HepG2 (cell line): Measurements from ENCODE around the gene ANKRD11. TPM values are rescaled to one million over a fixed set of nuclear protein-coding genes. Genes with fewer than 3 reads are reported as not detected.

Experiments used
- FOXA3 ChIP-seq: IDR thresholded peaks from 2 replicates; pipeline ENCODE4 v1.6.1; 2016; ENCODE audit warnings: missing genetic modification reagents, missing compliant biosample characterization
- HCFC1 ChIP-seq: fragments of 150-350 bp; IDR thresholded peaks from 2 replicates; pipeline ENCODE4 v1.6.1; 2014; ENCODE audit warnings: low read depth, low read length
- HOXA9 ChIP-seq: sonication (generic); formaldehyde crosslinking; IDR thresholded peaks from 2 replicates; pipeline ENCODE4 v1.8.1; 2022; ENCODE audit warnings: missing genetic modification reagents, mild to moderate bottlenecking, moderate library complexity, borderline replicate concordance
- KAT8 ChIP-seq: IDR thresholded peaks from 2 replicates; pipeline ENCODE4 v1.6.1; 2016; ENCODE audit warnings: missing genetic modification reagents, missing compliant biosample characterization
- MAF1 ChIP-seq: sonication (generic); formaldehyde crosslinking; IDR thresholded peaks from 2 replicates; pipeline ENCODE4 v1.5.0; 2020; ENCODE audit warnings: missing genetic modification reagents, borderline replicate concordance
- NFE2L2 ChIP-seq: fragments of 150-350 bp; IDR thresholded peaks from 2 replicates; pipeline ENCODE4 v1.6.1; 2014; ENCODE audit warnings: low read length
- PHF5A ChIP-seq: IDR thresholded peaks from one replicate; pipeline ENCODE4 v1.6.1; 2018; ENCODE audit warnings: low read depth, missing genetic modification reagents; ENCODE audit not compliant: unreplicated experiment
- POLR2AphosphoS2 ChIP-seq: IDR thresholded peaks from 2 replicates; pipeline ENCODE4 v1.6.1; 2011; ENCODE audit warnings: low read depth, low read length, improper control_type of control experiment
- RCOR2 ChIP-seq: IDR thresholded peaks from 2 replicates; pipeline ENCODE4 v1.6.1; 2016; ENCODE audit warnings: missing biosample characterization, missing genetic modification reagents
- SOX6 ChIP-seq, 2 experiments: fragments of 450-650 bp in 1 of 2; sonication (generic) in 1 of 2; formaldehyde crosslinking in 1 of 2; IDR thresholded peaks; 2 replicates each; pipeline versions ENCODE4 v1.4.0 to v1.6.1; 2017 to 2020; ENCODE audit warnings: antibody characterized with exemption in 1 of 2, mild to moderate bottlenecking in 1 of 2, missing genetic modification reagents in 1 of 2
- ZNF331 ChIP-seq: sonication (generic); formaldehyde crosslinking; IDR thresholded peaks from 2 replicates; pipeline ENCODE4 v1.4.0; 2020; ENCODE audit warnings: missing genetic modification reagents
- ZNF335 ChIP-seq: sonication (generic); formaldehyde crosslinking; IDR thresholded peaks from 2 replicates; pipeline ENCODE4 v1.4.0; 2020; ENCODE audit warnings: missing genetic modification reagents
- ZNF431 ChIP-seq: sonication (generic); formaldehyde crosslinking; IDR thresholded peaks from 2 replicates; pipeline ENCODE4 v1.9.0; 2022; ENCODE audit warnings: missing genetic modification reagents, low read depth, mild to moderate bottlenecking, borderline replicate concordance
- ZNF468 ChIP-seq: sonication (generic); formaldehyde crosslinking; IDR thresholded peaks from 2 replicates; pipeline ENCODE4 v1.8.0; 2022; ENCODE audit warnings: mild to moderate bottlenecking, moderate library complexity, missing genetic modification reagents
- ZNF558 ChIP-seq: sonication (generic); formaldehyde crosslinking; IDR thresholded peaks from 2 replicates; pipeline ENCODE4 v1.9.0; 2022; ENCODE audit warnings: mild to moderate bottlenecking, missing genetic modification reagents, borderline replicate concordance
- ZNF782 ChIP-seq: sonication (generic); formaldehyde crosslinking; IDR thresholded peaks from 2 replicates; pipeline ENCODE4 v1.4.0; 2020; ENCODE audit warnings: missing genetic modification reagents, mild to moderate bottlenecking, borderline replicate concordance
- ZSCAN12 ChIP-seq: sonication (generic); formaldehyde crosslinking; IDR thresholded peaks from 2 replicates; pipeline ENCODE4 v1.9.0; 2021; ENCODE audit warnings: mild to moderate bottlenecking, missing genetic modification reagents
- polyA plus RNA-seq, 8 experiments: library from polyadenylated mRNA; depleted of rRNA in 3 of 8; stranded (reverse) in 7 of 8; unstranded in 1 of 8; fragments of >200 nt; fragmentation: Illumina TruSeq in 4 of 8; extraction: Trizol in 4 of 8; gene quantifications; 2 replicates each; pipeline versions ENCODE4 v1.2.1 to v1.2.3, GENCODE V29; 2011 to 2016; ENCODE audit warnings: low read depth in 4 of 8, missing spikeins in 1 of 8, mixed read lengths in 1 of 8; ENCODE audit not compliant: insufficient read depth in 1 of 8
- total RNA-seq, 5 experiments: library from RNA; depleted of rRNA; stranded (reverse); fragments of >200 nt; fragmentation: Illumina TruSeq; extraction: Trizol; gene quantifications; 2 replicates each; pipeline ENCODE4 v1.2.3, GENCODE V29; 2016; ENCODE audit warnings: low read depth in 1 of 5
- TF ChIP-seq, protein P1 (sequence below): sonication (generic); formaldehyde crosslinking; IDR thresholded peaks from 2 replicates; pipeline ENCODE4 v1.4.0; 2020; ENCODE audit warnings: missing genetic modification reagents
- TF ChIP-seq, protein P2 (sequence below): sonication (generic); formaldehyde crosslinking; IDR thresholded peaks from 2 replicates; pipeline ENCODE4 v1.8.1; 2023; ENCODE audit warnings: mild to moderate bottlenecking, moderate library complexity, missing genetic modification reagents
- TF ChIP-seq, protein P3 (sequence below): sonication (generic); formaldehyde crosslinking; IDR thresholded peaks from 2 replicates; pipeline ENCODE4 v1.8.1; 2023; ENCODE audit warnings: mild to moderate bottlenecking, missing genetic modification reagents
- TF ChIP-seq, protein P4 (sequence below): sonication (generic); formaldehyde crosslinking; conservative IDR thresholded peaks from 2 replicates; pipeline ENCODE4 v1.4.0; 2020; ENCODE audit warnings: missing genetic modification reagents

ANKRD11 gene
- total and polyA plus RNA-seq, 2 of the 13 experiments (the other 11 are each of a cell fraction or from before 2014, with no cell fraction given) = 21.4 to 38.4 TPM

DNA sequence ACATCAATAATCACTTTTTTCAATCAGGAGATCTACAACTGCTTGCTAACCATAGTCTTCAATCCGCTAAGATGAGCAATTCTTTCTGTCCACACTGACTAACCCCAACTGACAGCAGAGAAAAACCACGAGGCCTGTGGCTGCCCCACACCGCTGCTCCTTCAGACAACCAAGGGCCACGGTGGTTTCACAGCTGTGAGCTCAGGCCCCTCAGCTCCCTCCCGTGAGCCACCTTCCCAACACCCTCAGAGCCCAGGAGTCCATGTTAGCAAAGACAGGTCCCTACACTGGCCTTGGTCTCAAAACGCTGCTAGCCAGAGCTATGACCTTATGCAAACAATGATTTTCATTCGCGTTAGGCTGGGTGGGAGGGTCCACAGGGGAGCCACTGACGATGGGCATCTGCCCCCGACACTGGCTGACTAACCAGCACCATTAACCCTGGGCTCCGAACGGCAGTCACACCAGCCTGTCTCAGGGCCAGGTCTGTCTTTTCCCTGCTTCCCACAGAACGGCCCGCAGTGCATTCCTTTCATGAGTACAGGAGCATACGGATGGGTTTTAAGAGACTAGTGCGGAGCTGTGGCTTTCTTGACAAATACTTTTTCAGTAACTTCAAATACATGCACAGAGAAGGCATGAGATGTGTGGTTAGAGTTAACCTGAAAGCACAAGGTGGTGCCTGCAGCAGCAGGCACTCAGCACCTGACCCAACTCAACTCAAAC lies 67.3 kb downstream of the ANKRD11 start (continued):
- TF ChIP-seq, protein P1, sequence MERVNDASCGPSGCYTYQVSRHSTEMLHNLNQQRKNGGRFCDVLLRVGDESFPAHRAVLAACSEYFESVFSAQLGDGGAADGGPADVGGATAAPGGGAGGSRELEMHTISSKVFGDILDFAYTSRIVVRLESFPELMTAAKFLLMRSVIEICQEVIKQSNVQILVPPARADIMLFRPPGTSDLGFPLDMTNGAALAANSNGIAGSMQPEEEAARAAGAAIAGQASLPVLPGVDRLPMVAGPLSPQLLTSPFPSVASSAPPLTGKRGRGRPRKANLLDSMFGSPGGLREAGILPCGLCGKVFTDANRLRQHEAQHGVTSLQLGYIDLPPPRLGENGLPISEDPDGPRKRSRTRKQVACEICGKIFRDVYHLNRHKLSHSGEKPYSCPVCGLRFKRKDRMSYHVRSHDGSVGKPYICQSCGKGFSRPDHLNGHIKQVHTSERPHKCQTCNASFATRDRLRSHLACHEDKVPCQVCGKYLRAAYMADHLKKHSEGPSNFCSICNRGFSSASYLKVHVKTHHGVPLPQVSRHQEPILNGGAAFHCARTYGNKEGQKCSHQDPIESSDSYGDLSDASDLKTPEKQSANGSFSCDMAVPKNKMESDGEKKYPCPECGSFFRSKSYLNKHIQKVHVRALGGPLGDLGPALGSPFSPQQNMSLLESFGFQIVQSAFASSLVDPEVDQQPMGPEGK = peak; percentile 41; the same call in 1 of the 2 replicates
- no peak for TF ChIP-seq ZSCAN12 (CRISPR knock-in tag)
- no peak for TF ChIP-seq PHF5A (CRISPR knock-in tag)
- peak; percentile 78; the same call in 1 of the 2 replicates for TF ChIP-seq ZNF331
- 0 out of 2 replicates have a peak, but pooled peaks have one; percentile 65 for TF ChIP-seq POLR2AphosphoS2
- no peak for TF ChIP-seq HOXA9
- no peak for TF ChIP-seq MAF1 (CRISPR knock-in tag)
- TF ChIP-seq SOX6 (IDR thresholded peaks at IDR 0.05) = no peak
- TF ChIP-seq SOX6 (CRISPR knock-in tag; IDR thresholded peaks at IDR 0.05) = peak; percentile 67
- peak; percentile 56; the same call in 1 of the 2 replicates for TF ChIP-seq KAT8 (CRISPR knock-in tag)
- TF ChIP-seq ZNF468 (CRISPR knock-in tag) = no peak
- no peak for TF ChIP-seq RCOR2 (CRISPR knock-in tag)
- TF ChIP-seq, protein P2, sequence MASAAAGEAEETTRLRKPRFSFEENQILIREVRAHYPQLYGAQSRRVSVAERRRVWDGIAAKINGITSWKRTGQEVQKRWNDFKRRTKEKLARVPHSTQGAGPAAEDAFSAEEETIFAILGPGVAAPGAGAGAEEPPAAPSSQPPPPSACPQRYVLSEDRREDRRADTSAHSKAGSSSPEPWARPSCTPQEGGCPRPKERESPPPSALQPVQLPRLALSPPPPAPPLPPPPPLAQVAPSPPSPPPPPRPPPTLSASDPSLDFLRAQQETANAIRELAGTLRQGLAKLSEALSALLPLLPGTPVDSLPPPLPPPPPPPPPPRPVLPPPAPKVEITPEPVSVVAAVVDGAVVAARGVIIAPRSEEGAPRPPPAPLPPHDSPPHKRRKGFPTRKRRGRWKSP = no peak
- TF ChIP-seq FOXA3 (CRISPR knock-in tag) = peak; percentile 67
- TF ChIP-seq, protein P3, sequence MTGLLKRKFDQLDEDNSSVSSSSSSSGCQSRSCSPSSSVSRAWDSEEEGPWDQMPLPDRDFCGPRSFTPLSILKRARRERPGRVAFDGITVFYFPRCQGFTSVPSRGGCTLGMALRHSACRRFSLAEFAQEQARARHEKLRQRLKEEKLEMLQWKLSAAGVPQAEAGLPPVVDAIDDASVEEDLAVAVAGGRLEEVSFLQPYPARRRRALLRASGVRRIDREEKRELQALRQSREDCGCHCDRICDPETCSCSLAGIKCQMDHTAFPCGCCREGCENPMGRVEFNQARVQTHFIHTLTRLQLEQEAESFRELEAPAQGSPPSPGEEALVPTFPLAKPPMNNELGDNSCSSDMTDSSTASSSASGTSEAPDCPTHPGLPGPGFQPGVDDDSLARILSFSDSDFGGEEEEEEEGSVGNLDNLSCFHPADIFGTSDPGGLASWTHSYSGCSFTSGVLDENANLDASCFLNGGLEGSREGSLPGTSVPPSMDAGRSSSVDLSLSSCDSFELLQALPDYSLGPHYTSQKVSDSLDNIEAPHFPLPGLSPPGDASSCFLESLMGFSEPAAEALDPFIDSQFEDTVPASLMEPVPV = peak; percentile 77; the same call in 1 of the 2 replicates
- no peak for TF ChIP-seq ZNF558 (CRISPR knock-in tag)
- no peak for TF ChIP-seq NFE2L2
- no peak for TF ChIP-seq ZNF782 (CRISPR knock-in tag)
- TF ChIP-seq, protein P4, sequence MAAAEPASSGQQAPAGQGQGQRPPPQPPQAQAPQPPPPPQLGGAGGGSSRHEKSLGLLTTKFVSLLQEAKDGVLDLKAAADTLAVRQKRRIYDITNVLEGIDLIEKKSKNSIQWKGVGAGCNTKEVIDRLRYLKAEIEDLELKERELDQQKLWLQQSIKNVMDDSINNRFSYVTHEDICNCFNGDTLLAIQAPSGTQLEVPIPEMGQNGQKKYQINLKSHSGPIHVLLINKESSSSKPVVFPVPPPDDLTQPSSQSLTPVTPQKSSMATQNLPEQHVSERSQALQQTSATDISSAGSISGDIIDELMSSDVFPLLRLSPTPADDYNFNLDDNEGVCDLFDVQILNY (CRISPR knock-in tag) = no peak
- no peak for TF ChIP-seq ZNF335
- TF ChIP-seq ZNF431 (CRISPR knock-in tag) = no peak
- no peak for TF ChIP-seq HCFC1
